Activated T-cell treated with anti-CD3 and anti-CD28 coated beads, Interleukin-2, amount 50 U/mL, for 24 hours (primary cell): Measurements from ENCODE around the gene RNASE12.
"Not testable (repeated sequence)": the region's sequence is repeated elsewhere in the genome, so short reads cannot be mapped to it uniquely, and the experiment has no call there.

Experiments
- DNase-seq: peaks from one replicate; pipeline ENCODE4 v3.0.0-alpha.2; 2020
- H3K27ac Mint-ChIP-seq: 2 replicates; pipeline ENCODE4 v1.8.0; 2020; ENCODE audit warnings: mild to moderate bottlenecking, mixed read lengths
- H3K27me3 Mint-ChIP-seq: 2 replicates; pipeline ENCODE4 v1.8.0; 2020; ENCODE audit warnings: mixed read lengths
- H3K36me3 Mint-ChIP-seq: 2 replicates; pipeline ENCODE4 v1.8.0; 2020; ENCODE audit warnings: low read depth, mixed read lengths
- H3K4me1 Mint-ChIP-seq: 2 replicates; pipeline ENCODE4 v1.8.0; 2020; ENCODE audit warnings: low read depth, mixed read lengths
- H3K4me3 Mint-ChIP-seq: 2 replicates; pipeline ENCODE4 v1.8.0; 2020; ENCODE audit warnings: mild to moderate bottlenecking, moderate library complexity, mixed read lengths
- H3K9me3 Mint-ChIP-seq: 2 replicates; pipeline ENCODE4 v1.8.0; 2020; ENCODE audit warnings: mixed read lengths

Gene RNASE12

DNA sequence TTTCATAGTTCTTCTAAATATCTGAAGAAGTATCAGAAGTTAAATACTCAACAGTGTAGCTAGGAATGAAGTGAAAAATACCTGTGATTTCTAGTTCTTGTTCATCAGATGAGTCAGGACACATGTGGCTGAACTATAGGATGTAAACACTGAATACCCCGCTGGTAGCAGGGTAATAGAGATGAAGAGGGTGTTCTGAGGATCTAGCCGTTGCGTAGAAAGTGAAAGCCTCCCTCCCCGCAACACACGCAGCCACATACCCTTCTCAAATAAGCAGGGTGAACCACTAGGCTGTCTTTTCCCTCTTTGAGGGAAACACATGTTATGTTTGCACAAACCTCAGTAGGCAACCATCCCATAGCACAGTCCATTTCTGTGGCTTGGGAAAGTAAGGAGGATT lies 16.4 kb upstream of the RNASE12 start:
- H3K27ac Mint-ChIP-seq = no peak overlapping the region
- DNase-seq = no peak
- H3K4me3 Mint-ChIP-seq = no peak overlapping the region

DNA sequence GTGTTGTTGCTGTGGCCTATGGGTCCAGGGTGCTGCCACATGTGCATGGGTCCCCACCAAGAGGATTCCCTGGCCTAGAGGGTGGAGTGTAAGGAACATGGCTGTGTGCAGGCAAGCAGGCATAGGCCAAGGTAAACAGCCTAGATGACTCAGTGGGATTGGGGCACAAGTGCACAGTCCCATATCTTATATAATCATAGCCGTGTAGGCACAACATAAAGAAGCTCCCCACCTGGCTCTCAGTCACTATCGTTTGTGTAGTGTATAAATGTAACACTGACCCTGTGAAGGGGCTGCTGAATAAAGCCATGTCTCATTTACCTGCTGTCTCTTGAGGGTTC lies 15.7 kb upstream of the RNASE12 start:
- H3K36me3 Mint-ChIP-seq = no peaks in the 10 kb centered on the region
- H3K9me3 Mint-ChIP-seq = no peaks in the 10 kb centered on the region
- H3K4me3 Mint-ChIP-seq = no peak overlapping the region
- no peak for DNase-seq
- peaks cover 2% of the 10 kb centered on the region for H3K4me1 Mint-ChIP-seq
- H3K27ac Mint-ChIP-seq = no peak overlapping the region
- H3K27me3 Mint-ChIP-seq = no peaks in the 10 kb centered on the region

More for the DNA sequence above, 16.4 kb upstream of the RNASE12 start:
- no peaks in the 10 kb centered on the region for H3K27me3 Mint-ChIP-seq
- no peaks in the 10 kb centered on the region for H3K9me3 Mint-ChIP-seq
- H3K4me1 Mint-ChIP-seq = peaks cover 2% of the 10 kb centered on the region
- H3K36me3 Mint-ChIP-seq = no peaks in the 10 kb centered on the region

DNA sequence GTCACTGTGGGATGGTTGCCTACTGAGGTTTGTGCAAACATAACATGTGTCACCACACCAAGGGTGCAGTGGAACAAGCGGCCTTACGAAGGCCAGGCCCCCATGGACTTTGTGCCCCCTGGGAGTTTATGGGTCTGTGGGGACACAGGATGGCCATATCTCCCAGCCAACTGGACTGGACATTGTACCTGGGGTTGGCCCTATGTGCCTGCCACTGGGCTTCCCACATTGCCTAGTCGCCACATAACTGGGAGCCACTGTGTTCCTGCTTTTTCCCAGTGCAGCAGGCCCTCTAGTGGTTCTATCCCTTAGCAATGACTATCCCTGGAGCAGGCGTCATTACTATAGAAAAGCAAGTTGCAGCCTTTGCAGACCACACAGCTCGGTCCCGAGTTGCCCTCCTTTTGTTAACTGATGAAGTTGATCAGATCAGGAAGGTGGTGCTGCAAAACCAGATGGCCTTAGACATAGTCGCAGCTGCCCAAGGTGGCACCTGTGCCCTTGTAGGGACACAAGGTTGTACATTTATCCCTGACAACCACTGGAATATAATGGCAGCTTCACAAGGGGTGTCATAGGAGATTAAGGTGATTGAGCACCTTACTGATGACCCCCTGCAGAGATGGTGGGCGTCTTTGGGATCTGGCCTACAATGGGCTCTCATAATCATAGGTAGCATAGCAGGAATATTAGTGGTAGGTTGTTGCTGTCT lies 15.2 kb upstream of the RNASE12 start:
- no peak overlapping the region for H3K27ac Mint-ChIP-seq
- H3K27me3 Mint-ChIP-seq = no peaks in the 10 kb centered on the region
- no peak for DNase-seq
- H3K4me3 Mint-ChIP-seq = no peak overlapping the region
- no peaks in the 10 kb centered on the region for H3K36me3 Mint-ChIP-seq
- no peaks in the 10 kb centered on the region for H3K9me3 Mint-ChIP-seq
- peaks cover 2% of the 10 kb centered on the region for H3K4me1 Mint-ChIP-seq

DNA sequence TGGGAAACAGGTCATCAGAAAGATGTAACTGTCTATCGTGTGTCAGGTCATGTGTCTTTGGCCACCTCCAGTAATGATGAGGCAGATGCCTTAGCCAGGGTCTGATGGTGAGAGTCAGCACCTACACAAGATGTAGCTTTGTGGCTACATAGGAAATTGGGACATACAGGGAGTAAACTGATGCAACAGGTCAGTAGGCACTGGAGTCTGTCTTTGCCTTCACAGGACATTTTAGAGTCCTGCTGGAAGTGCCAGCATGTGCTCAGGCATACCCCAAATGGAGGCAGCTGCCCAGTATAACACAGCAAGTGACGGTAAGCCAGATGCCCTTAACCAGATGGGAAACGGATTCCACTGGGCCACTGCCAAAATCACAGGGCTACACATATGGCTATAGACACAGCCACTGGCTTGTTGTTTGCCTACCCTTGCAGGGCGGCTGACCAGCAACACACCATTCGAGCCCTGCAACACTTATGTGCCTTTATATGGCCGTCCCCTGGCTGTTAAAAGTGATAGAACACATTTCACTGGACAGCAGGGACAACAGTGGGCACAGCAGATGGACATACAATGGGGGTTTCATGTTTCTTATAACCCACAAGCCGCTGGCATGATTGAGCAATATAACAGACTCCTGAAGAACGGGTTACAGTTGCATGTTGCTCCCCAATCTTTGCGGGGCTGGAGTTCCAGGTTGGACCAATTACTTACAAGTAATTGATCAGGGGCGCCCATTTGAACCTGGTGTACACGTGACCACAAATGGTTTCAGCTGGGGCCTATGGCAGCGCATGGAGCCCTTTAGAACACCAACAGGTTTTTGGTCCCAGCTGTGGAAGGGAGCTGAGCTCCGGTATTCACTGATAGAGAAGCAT lies 12.9 kb upstream of the RNASE12 start:
- Mint-ChIP-seq H3K4me3 (no peak overlapping the region), H3K9me3 (no peaks in the 10 kb centered on the region), H3K27me3 (no peaks in the 10 kb centered on the region), H3K27ac (no peak overlapping the region), H3K4me1 (peaks cover 2% of the 10 kb centered on the region), H3K36me3 (no peaks in the 10 kb centered on the region)
- DNase-seq = no peak

DNA sequence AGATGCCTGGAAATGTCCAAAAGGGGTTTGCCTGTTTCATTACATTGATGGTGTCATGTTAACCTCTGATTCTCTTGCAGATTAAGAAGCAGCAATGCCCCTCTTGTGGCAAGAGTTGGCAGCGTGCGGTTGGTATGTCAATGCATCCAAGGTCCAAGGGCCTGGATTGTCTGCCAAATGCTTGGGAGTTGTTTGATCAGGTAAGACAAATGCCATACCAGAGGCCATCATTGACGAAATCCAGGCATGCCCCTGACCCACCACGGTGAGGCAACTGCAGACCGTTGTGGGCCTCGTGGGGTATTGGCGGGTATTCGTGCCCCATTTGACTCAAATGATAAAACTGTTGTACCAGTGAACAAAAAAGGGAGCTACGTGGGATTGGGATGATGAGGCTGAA lies 11.4 kb upstream of the RNASE12 start:
- Mint-ChIP-seq H3K27ac (no peak overlapping the region), H3K36me3 (no peaks in the 10 kb centered on the region), H3K4me3 (no peak overlapping the region)

DNA sequence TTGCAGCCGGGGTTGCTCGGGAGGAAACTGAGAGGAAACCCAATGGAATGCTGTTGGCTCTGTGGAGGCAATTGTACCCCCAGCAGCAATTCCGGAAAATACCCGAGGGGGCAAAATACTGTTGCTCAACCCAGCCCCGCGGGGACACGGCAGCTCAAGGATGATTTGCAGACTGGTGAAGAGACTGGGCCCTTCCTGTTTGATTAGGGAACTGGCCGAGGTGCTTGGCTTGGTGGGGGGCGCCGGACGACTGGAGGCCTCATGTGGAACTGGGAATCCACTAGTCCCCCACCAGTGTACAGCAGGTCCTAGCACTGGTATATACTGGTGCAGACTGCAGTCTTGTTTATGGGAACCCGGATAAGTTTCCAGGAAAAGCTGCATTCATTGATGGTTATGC lies 10.3 kb upstream of the RNASE12 start:
- no peaks in the 10 kb centered on the region for H3K27me3 Mint-ChIP-seq
- H3K36me3 Mint-ChIP-seq = no peaks in the 10 kb centered on the region
- H3K4me3 Mint-ChIP-seq = no peak overlapping the region
- no peak for DNase-seq
- H3K9me3 Mint-ChIP-seq = no peaks in the 10 kb centered on the region
- no peak overlapping the region for H3K27ac Mint-ChIP-seq
- H3K4me1 Mint-ChIP-seq = no peaks in the 10 kb centered on the region

More for the DNA sequence above, 11.4 kb upstream of the RNASE12 start:
- no peak for DNase-seq
- H3K27me3 Mint-ChIP-seq = no peaks in the 10 kb centered on the region
- no peaks in the 10 kb centered on the region for H3K4me1 Mint-ChIP-seq
- no peaks in the 10 kb centered on the region for H3K9me3 Mint-ChIP-seq

DNA sequence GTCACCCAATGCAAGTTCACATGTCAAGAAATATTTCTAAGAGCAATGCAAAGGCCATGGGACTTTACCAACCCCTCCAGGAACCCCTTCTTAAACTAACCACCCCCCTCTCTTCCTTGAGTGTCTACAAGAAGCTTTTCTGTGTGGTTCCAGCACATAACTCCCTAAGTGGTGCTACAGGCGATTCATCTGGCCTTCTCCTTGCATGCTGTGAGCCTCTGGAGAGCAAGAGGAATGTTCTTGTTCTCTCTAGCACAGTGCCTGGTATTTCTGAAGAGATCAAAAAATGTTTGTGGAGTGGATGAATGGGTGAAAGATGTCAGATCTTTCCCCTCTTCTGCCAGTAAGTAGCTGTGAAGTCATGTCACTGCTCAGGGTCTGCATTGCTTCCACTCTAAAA lies 5.9 kb upstream of the RNASE12 start:
- Mint-ChIP-seq H3K4me3 (no peak overlapping the region), H3K27ac (no peak overlapping the region), H3K36me3 (no peaks in the 10 kb centered on the region), H3K4me1 (peaks cover 3% of the 10 kb centered on the region), H3K9me3 (no peaks in the 10 kb centered on the region), H3K27me3 (peaks cover 2% of the 10 kb centered on the region)
- DNase-seq = no peak

DNA sequence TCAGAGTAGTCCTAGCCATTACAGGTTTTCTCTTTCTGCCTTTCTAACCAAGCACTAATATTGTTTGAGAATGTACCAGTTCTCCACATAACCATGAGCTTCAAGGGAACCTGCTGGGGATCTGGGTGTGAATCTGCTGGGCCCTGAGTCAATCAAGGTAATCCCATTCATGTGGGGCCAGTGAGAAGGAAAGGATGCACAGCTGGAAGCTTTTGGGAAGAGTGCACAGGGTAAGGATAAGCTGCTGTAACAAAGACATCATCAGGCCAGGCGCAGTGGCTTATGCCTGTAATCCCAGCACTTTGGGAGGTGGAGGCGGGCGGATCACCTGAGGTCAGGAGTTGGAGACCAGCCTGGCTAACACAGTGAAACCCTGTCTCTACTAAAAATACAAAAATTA lies 4.5 kb upstream of the RNASE12 start:
- not testable (repeated sequence) for H3K4me3 Mint-ChIP-seq

DNA sequence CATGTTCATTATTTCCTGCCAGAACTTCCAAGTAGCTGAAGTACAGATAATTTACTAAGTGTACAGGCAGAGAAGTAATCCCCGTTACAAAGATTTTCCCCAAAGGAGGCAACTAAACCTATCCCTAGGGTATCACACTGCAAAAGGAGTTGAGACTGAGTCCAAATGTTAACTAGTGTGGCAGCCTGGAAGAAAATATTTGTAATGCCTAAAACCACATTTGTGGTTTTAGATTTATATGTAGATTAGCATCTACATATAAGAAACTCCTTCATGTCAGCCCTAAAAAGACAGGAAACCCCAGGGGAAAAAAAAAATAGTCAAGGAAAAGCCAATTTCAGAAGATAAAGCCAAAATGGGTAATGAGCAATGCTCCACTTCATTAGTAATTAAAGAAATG lies 1.4 kb upstream of the RNASE12 start:
- no peaks in the 10 kb centered on the region for H3K9me3 Mint-ChIP-seq
- no peak for DNase-seq
- peaks cover 5% of the 10 kb centered on the region for H3K4me1 Mint-ChIP-seq
- no peaks in the 10 kb centered on the region for H3K36me3 Mint-ChIP-seq
- H3K27ac Mint-ChIP-seq = no peak overlapping the region
- no peak overlapping the region for H3K4me3 Mint-ChIP-seq
- peaks cover 4% of the 10 kb centered on the region for H3K27me3 Mint-ChIP-seq

More for the DNA sequence above, 4.5 kb upstream of the RNASE12 start:
- H3K9me3 Mint-ChIP-seq, H3K4me1 Mint-ChIP-seq, DNase-seq, H3K27me3 Mint-ChIP-seq, H3K27ac Mint-ChIP-seq, H3K36me3 Mint-ChIP-seq: not testable (repeated sequence)

DNA sequence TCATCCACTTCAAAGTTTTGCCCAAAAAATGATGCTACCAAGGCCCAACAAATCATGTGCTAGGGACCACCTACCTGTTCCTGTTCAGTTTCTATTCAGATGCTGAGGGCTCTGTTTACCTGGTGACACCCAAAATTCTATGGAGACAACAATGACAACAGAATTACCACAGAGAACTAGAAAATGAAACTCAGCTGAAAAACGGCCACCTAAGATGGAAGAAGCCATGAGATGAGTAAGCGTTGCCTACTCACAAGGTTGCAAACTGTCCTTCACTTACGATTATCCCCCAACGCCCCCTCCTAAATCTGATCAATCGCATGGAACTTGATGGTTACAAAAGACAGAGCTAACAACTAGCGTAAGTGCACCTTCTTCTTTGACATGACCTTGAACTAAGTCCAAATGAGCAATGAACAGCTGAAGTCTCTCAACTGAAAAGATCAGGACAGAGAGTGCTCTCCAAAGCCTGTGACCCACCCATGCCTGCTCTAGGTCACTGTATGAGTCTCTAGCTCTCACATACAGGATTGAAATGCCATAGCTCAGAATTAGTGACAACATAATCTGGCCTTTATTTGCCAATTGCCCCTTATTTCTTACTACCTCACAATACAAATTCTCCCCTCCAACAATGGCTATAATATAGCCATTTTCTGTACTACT lies 3.6 kb downstream of the RNASE12 start, which contains the start of gene RNASE11:
Gene RNASE11 (minus strand): TSS at position 513 of the 666 bp plus-strand sequence.
- no peak for DNase-seq
- H3K27me3 Mint-ChIP-seq = peaks cover 2% of the 10 kb centered on the region
- H3K4me1 Mint-ChIP-seq = peaks cover 5% of the 10 kb centered on the region
- H3K36me3 Mint-ChIP-seq = no peaks in the 10 kb centered on the region
- H3K27ac Mint-ChIP-seq = no peak within 1 kb of the TSS
- peaks cover 3% of the 10 kb centered on the region for H3K9me3 Mint-ChIP-seq
- H3K4me3 Mint-ChIP-seq = no peak within 1 kb of the TSS

DNA sequence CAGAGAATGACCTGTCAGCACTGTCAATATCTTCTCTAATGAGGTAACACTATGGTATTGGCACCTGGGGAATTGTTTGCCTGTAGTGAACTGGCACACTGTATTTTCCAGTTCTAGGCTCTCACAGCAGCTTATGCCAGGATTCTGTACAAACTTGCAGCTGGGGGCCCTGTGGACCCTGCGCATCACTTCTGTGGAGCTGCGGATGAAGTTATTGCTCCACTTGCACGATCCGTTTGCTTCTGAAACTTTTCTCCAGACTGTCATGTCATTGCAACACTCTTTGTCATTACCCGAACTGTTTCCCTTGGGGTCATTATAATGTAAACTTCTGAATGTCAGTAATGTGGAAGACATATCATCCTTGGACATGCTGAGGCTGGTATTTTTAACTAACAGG lies 7.3 kb downstream of the RNASE12 start:
- no peak for DNase-seq
- Mint-ChIP-seq H3K36me3 (no peaks in the 10 kb centered on the region), H3K9me3 (peaks cover 3% of the 10 kb centered on the region), H3K27ac (no peak overlapping the region), H3K4me1 (peaks cover 4% of the 10 kb centered on the region), H3K4me3 (no peak overlapping the region), H3K27me3 (no peaks in the 10 kb centered on the region)

DNA sequence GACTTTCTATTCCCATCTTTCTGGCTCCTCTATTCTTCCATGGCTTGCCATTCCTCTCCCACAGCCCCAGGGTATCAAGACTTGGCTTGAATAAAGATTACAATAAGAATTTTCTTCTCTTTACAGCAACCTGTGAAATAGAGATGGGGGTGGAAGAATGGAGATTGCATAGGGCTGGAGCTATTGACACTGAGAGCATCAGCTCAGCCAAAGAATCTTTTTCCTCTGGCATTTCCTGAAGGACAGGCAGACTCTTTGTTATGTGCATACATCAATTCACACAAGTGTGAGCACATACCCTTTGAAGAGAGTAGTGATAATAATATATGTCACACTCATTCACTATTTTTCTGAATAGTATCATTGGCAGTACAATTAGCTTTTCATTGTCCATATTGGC lies 8.0 kb downstream of the RNASE12 start:
- no peak overlapping the region for H3K4me3 Mint-ChIP-seq
- no peak overlapping the region for H3K27ac Mint-ChIP-seq

DNA sequence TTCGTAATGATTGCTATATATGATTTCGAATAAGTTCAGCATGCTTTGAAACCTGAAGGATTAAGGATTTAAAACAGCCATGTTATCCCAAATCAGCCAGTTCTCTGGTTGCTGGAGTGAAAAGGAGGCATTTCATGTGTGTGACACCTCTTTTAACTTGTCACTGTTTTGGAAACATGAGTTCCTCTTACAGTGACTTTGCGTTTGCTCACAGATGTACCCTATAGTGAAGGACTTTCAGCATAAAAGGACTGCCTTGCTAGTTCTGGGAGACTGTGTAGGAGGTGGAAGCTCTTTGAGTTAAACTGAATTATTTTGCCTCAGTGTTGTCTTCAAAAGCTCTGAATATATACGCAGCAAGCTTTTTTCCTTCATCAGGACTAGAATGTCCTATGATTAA lies 10.9 kb downstream of the RNASE12 start:
- Mint-ChIP-seq H3K4me3 (no peak overlapping the region), H3K4me1 (no peaks in the 10 kb centered on the region), H3K27me3 (no peaks in the 10 kb centered on the region), H3K9me3 (no peaks in the 10 kb centered on the region), H3K36me3 (no peaks in the 10 kb centered on the region), H3K27ac (no peak overlapping the region)
- DNase-seq = no peak

More for the DNA sequence above, 8.0 kb downstream of the RNASE12 start:
- Mint-ChIP-seq H3K9me3 (peaks cover 3% of the 10 kb centered on the region), H3K27me3 (no peaks in the 10 kb centered on the region), H3K36me3 (no peaks in the 10 kb centered on the region), H3K4me1 (peaks cover 4% of the 10 kb centered on the region)
- no peak for DNase-seq

DNA sequence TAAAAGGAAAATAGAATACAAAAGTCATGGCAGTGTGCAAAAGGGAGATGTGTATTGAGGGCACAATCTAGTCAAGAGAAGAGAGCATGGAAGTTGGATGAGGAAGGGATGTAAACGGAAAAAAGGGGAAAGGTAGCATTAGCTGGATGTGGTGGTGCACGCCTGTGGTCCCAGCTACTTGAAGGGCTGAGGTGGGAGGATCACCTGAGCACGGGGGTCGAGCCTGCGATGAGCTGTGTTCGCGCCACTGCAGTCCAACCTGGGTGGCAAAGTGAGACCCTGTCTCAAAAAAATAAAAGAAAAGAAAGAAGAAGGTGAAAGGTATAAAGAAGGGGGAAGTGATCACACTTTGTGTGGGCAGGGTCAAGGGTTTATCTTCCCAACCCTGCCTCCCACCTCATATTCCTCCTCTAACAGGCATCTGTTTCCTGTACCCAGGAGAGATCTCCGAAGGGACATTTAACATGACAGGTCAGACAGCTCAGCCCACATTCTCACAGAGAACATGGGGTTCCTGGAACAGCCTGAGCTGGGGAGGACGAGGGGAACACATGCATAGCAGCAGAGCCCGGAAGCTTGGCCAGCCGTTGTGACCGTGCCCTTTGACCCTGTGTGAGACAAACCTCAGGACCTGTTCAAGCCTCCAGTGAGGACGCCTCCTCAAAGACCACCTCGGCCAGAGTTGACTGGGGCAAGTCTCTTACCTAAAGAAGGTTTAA lies 12.2 kb downstream of the RNASE12 start:
- no peak overlapping the region for H3K27ac Mint-ChIP-seq
- no peaks in the 10 kb centered on the region for H3K36me3 Mint-ChIP-seq
- no peaks in the 10 kb centered on the region for H3K27me3 Mint-ChIP-seq
- no peak overlapping the region for H3K4me3 Mint-ChIP-seq
- H3K9me3 Mint-ChIP-seq = no peaks in the 10 kb centered on the region
- no peaks in the 10 kb centered on the region for H3K4me1 Mint-ChIP-seq
- no peak for DNase-seq
